Activated CD4-positive, CD25-positive, alpha-beta regulatory T cell treated with anti-CD3 and anti-CD28 coated beads, Interleukin-2, amount 50 U/mL, for 72 hours (primary cell): ENCODE measurements around the gene ADAMTS9.

ENCODE experiments used
- DNase-seq: peaks from one replicate; pipeline ENCODE4 v3.0.0; 2021

The ADAMTS9 gene

DNA sequence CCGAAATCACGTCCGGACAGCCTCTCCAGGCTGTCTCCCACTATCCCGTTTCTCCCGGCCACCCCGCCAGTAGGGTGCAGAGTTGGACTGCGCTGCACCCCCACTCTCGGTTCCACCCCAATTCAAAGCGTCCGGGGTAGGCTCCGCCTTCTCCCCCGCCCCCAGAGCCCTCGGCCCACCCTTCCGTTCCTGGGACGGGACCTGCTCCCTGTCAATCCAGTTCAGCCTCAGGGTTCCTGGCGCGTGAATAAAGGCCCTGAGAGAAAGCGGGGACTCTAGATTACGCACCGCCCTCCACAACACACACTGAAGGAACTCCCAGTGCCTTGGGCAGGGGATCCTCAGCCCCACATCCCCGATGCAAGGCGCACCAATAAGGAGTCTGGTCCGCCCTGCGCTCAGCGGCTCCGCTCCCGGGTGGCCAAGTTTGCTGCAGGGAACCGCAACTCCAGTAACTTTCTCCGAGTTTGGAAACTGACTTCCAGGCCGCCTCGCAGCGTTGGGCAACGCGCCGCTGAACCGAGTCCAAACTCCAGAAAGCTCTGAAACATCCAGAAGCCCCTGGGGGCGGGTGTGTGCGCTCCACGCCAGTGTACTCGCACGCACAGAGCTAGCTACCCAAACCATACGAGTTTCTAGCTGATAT, 1.9 kb downstream of the ADAMTS9 start:
- DNase-seq, result no peak

DNA sequence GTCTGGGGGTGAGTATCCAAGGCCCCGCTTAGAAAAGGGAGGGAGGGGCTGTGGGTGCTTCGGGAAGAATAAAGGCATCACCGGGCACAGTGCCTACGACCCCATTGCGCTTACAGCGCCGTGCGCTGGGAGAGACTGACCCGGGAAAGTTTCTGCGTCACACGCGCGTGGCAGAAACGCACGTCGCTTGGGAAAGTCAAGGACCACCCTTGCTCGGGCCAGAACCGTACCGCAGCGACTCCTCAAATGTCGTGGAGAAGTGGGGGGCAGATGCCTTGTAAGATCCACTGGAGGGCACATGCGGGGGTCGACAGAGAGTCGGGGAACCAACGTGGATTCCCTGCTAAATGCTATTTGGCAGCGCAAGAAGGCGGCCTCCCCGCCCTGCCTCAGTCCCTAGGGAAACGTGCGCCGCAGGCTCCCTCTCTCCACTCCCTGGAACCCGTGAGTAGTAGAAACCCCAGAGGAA, 2.4 kb downstream of the ADAMTS9 start:
- no peak for DNase-seq

GRCh38 chr3:64684715-64685261, 3.0 kb downstream of the ADAMTS9 start:
- no peak for DNase-seq

DNA sequence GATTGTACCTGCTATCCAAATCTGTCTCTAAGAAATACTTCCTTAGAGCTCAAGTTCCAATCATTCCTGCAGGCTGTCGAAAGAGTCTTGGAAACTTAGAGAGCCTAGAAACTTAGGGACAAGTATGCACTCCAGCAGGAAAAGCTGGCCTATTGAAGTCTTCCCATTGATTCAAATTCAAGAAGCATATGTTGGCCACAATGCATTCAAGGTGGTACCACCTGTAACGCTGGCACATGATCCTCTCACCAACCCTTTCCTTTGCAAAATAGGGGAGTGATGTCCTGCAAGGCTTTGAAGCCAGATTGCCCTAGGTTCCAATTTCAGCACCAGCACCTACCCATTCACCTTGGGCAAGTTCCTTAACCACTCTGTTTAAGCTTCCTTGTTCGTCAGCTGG, 6.0 kb downstream of the ADAMTS9 start:
- no peak for DNase-seq

- DNase-seq, result no peak
These were observed 6.8 kb downstream of the ADAMTS9 start for GRCh38 chr3:64681015-64681414.

DNA sequence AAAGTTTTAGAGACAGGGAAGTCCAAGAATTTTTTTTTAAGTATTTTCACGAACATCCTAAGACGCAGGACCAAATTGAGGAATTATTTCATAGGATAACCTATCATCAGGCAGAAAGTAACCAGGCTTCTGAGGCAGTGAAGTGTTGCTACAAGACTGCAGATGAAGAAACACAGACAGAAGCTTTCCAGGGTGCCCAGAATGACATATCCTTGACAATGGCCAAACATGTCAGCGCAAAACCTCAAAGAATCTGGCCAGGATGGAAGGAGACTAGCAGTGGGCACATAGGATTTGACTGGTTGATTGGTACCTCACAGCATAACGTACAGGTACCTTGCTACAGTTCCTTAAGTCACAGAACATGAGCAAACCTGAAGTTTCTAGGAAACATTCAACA, 7.5 kb downstream of the ADAMTS9 start:
- DNase-seq, result no peak

GRCh38 chr3:64677961-64678716, 9.7 kb downstream of the ADAMTS9 start:
- DNase-seq, result no peak

- no peak for DNase-seq
These were observed 11.0 kb downstream of the ADAMTS9 start for GRCh38 chr3:64676831-64677230.

- DNase-seq, result no peak
These were observed 12.0 kb downstream of the ADAMTS9 start for GRCh38 chr3:64675687-64676247.

DNA sequence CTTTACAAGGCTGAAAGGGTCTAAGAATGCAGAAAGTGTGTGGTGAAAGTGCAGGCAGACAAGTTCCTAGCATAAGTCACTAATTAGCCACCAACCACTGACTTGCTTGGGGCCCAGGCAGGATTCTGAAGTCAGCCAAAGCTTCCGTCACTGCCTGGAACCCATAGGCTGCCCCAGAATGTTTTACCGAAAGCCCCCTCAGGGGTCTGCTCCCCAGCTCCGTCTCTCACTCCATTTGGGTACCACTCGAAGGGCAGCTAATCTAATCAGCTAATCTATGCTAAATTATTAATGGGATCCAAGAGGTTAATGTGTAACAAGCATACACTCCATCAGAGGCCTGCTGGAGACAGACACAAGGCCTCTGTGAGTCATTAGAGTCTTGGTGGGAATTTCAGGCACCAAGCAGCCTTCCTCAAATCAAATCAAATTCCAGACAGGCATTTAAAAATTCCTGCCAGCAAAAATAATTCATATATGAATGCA, 13.2 kb downstream of the ADAMTS9 start:
- DNase-seq, result no peak

DNA sequence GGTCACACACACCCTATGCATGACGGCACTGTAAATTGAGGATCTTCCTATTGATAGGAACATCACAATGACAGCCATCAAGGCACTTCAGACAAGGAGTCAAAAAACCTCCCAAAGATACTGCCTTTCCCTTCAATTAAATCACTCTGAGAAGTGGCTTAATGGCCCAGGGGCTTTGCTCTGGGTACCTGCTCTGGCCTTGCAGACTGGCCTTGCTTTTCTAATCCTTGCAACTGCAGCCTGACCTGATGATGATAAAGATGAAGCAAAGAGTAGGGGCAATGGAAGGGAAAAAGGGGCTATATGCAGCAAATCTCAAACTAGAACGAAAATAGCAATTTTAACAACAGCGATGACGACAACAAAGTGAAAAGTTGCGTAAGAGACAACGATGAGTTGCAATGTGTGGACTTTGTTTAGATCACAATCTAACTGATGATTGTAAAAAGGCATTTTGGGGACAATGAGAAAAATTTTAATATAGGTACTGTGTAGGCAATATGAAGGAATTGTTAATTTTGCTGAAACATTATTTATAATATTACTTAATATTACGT, 14.6 kb downstream of the ADAMTS9 start:
- no peak for DNase-seq

GRCh38 chr3:64668582-64669510, 19.0 kb downstream of the ADAMTS9 start:
- DNase-seq, result no peak

- no peak for DNase-seq
These were observed 19.8 kb downstream of the ADAMTS9 start for GRCh38 chr3:64667887-64668581.

GRCh38 chr3:64667138-64667537, 20.7 kb downstream of the ADAMTS9 start:
- no peak for DNase-seq

- DNase-seq, result no peak
These were observed 21.6 kb downstream of the ADAMTS9 start for GRCh38 chr3:64666171-64666588.

DNA sequence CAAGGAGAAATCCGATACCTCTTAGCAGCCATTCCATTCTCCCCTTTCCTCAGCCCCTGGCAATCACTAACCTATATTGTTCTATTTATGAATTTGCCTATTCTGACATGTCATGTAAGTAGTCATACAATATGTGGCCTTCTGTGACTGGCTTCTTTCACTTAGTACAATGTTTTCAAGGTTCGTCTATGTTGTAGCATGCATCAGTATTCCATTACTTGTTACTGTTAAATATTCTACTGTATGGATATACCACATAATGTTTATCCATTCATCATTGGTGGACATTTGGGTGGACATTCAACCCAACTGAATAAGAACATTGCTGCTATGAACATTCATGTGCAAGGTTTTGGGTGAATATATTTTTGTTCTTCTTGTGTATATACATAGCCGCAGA, 23.4 kb downstream of the ADAMTS9 start:
- no peak for DNase-seq

DNA sequence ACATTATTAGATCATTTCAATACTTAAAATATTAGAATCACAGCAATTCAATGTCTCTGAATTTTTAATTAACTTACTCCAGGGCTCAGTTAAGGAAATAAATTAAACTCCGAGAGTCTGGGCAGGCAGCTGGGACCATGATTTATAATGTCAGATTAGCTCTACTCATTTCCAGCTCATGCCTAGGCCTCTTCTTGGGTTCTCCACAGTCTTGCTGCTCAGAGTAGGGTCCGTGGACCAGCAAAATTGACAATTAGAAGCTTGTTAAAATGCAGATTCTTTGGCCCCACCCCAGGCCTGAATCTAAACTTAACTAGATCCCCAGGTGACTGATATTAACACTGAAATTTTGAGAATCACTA, 28.2 kb downstream of the ADAMTS9 start:
- no peak for DNase-seq

- no peak for DNase-seq
These were observed 29.8 kb downstream of the ADAMTS9 start for GRCh38 chr3:64658001-64658400.

DNA sequence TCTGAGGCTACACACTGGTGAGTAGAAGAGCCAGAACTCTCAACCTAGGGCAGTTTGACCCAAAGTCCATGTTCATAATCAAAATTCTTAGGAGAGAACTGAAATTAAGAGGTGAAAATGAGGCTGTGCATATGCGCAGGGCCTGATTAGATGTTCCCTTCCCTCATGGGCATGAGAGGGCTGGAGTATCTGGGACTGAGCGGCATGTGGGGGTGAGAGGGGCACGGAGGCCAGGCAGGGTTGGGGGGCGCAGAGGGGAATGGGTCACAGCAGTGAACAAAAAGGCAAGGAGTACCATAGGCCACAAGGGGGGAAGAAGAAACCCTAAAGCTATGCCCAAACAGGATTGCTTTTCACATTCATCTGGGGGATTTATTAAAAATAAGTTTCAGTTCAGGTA, 31.3 kb downstream of the ADAMTS9 start:
- DNase-seq, result no peak

DNA sequence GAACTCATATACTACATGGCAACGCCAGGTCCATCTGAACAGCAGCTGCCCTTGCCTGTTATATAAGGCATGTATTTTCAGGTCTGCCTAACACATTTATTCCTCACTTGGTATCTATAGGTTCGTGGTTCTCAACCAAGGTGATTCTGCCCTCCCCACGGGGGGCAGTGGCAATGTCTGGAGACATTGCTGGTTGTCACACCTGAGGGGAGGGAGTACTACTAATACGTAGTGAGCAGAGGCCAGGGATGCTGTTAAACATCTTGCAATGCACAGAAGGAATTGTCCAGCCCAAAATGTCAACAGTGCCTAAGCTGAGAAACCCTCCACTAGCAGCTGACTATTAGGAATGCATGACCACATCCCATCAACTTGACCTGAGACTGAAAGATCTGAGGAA, 32.6 kb downstream of the ADAMTS9 start:
- DNase-seq, result no peak

DNA sequence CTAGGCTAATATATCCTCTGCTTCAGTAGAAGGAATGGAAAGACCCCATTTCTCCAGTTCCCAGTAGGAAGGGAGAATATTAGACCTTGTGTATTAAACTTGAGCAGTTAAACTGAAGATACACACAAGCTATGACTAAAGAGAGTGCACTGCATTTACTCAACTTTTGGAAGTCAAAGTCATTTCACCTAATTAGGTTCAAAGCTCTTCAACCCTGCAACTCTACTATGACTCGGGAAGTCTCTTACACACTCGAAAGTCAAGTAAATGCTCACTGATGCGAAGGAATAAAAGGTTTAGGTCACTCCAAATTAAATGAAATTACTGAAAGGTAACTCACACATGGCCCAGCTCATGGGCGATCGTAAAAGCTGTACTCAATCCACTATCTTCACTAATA, 33.8 kb downstream of the ADAMTS9 start:
- no peak for DNase-seq

- DNase-seq, result no peak
These were observed 34.7 kb downstream of the ADAMTS9 start for GRCh38 chr3:64653101-64653500.
